GM21723 (cell line): Measurements from ENCODE around the gene PEX26.
"Not testable (repeated sequence)": the region's sequence is repeated elsewhere in the genome, so short reads cannot be mapped to it uniquely, and the experiment has no call there.

ENCODE experiments used
- ATAC-seq: cut with Tn5 transposase; IDR thresholded peaks from one replicate; pipeline ENCODE4 v1.9.1; 2021; ENCODE audit warnings: mild to moderate bottlenecking, moderate library complexity; ENCODE audit not compliant: unreplicated experiment

The PEX26 gene

DNA sequence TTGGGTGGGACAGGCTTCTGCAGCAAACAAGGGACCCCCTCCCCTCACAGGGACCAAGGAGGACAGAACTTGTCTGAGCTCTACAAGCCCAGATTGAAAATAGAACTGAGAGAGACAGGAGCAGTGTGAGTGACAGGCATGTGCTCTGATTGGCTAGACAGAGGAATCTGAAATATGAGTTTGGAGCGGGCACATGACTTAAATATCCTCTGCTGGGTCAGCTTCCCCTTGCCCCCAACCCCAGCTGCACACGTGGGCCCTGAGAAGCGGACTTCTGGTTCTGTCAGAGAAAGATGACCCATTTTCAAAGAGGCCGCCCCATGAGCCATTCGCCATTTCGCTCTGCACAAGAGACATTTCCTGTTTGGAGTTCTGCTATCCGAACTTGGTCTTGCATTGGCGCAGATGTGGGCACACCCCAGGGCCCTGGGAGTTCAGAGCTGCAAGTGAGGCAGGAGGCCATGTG is 38.1 kb downstream of the PEX26 start:
- no peak for ATAC-seq

DNA sequence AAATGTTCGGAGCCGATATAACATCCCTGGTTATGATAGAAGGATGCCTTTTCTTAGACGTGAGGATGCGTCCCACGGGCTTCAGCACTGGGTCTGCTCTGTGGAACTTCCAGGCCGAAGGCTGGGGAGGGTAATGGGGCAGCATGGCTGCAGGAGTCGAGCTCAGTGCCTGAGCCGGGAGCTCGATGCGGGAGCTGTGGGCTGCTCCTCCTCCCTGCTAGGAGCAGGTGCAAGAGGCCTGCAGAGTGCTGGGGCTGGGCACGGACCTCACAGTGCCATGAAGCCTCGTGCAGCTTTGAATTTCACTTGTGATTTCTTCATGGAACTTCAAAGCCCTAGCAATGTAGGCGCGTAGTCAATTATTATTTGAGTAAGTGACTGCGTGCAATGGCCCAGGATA is 38.8 kb downstream of the PEX26 start:
- no peak for ATAC-seq

GRCh38 chr22:18118345-18118915 is 40.6 kb downstream of the PEX26 start:
- ATAC-seq = no peak

GRCh38 chr22:18119409-18120110 is 41.8 kb downstream of the PEX26 start:
- ATAC-seq = no peak

- ATAC-seq = no peak
Measured at GRCh38 chr22:18120857-18121256, 43.1 kb downstream of the PEX26 start.

DNA sequence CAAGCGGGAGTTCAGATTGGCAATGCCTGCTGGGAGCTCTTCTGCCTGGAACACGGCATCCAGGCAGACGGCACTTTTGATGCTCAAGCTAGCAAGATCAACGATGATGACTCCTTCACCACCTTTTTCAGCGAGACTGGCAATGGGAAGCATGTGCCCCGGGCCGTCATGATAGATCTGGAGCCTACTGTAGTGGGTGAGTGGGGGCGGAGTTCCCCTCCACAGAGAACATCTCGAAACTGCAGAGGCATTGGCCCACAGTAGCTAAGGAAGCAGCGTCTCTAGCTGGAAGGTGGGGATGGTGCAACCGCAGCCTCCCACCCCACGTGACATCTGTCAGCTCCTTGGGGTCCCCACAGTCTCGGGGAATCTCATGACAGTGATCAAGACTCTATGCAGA is 43.7 kb downstream of the PEX26 start:
- ATAC-seq = no peak

DNA sequence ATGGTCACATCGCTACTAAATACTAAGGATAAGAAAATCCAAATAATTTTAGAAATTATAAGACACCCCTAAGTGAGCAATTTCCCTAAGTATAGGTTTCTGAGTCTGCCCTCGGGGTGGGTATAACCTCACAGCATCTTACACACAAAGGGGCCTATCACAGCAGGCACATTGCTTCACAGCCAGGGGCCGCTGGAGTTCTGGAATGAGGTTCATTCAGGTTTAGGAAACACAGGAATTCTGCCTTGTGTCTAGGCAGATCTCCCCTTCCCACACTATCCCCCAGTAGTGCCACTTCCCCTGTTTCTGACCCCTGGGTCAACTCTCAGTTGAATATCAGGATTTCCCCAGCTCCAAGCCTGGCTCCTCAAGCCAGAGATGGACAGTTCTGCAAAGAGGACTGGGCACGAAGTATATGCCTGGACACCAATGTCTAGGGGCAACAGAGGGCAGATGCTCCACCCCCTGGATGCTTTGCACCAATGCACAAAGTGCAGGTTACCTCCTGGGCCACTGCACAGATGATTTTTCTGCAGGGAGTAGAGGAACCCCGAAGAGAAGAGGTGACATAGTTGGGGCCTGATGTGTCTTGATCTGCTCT is 44.3 kb downstream of the PEX26 start:
- no peak for ATAC-seq

GRCh38 chr22:18123476-18124025 is 45.8 kb downstream of the PEX26 start:
- ATAC-seq = not testable (repeated sequence)

GRCh38 chr22:18126606-18127005 is 48.8 kb downstream of the PEX26 start:
- no peak for ATAC-seq

- ATAC-seq = no peak
Measured at GRCh38 chr22:18130018-18130417, 52.2 kb downstream of the PEX26 start.

- ATAC-seq = no peak
Measured at GRCh38 chr22:18130699-18131429, 53.1 kb downstream of the PEX26 start.

DNA sequence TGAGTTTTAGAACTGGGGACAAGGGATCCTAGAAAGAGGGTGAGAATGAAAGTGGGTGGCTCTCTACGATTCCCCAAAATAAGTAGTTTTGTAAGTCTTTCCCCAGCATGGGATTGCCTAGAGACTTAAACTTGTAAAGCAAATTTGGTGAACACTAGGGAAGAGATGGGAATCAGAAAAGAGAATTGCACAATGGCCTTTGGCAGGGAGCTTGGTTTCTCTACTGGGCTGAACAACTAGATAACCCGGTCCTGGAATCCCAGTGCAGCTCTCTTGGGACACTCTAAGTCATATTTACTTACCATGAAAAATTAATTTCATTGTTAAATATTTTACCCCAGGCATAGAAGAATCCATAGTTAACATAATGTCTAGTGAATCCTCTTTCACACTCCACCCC is 55.7 kb downstream of the PEX26 start:
- no peak for ATAC-seq

GRCh38 chr22:18136563-18137320 is 59.0 kb downstream of the PEX26 start:
- no peak for ATAC-seq

DNA sequence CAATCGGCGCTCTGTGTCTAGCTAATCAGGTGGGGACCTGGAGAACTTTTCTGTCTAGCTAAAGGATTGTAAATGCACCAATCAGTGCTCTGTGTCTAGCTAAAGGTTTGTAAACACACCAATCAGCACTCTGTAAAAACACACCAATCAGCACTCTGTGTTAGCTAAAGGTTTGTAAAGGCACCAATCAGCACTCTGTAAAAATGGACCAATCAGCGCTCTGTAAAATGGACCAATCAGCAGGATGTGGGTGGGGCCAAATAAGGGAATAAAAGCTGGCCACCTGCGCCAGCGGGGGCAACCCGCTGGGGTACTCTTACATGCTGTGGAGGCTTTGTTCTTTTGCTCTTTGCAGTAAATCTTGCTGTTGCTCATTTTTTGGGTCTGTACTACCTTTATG is 63.2 kb downstream of the PEX26 start:
- not testable (repeated sequence) for ATAC-seq

DNA sequence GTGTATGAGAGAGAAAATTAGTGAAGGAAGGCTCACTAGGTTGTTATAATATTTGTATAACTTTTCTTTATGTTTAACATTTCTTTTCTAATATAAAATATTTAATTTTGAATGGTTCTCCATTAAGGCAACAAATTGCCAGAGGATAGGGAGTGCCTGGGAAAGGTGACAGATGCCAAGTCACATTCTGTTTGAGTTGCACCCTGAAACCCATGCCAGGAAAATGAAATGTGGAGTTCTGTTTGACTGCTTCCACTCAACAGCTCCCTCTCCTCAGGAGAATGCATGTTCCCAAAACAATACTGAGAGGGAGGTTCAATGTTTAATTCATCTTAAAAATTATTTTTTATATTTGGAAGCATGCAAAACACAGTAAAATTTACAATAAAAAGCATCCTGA is 66.3 kb downstream of the PEX26 start:
- ATAC-seq = no peak

- ATAC-seq = no peak
Measured at GRCh38 chr22:18145676-18146388, 68.0 kb downstream of the PEX26 start.

DNA sequence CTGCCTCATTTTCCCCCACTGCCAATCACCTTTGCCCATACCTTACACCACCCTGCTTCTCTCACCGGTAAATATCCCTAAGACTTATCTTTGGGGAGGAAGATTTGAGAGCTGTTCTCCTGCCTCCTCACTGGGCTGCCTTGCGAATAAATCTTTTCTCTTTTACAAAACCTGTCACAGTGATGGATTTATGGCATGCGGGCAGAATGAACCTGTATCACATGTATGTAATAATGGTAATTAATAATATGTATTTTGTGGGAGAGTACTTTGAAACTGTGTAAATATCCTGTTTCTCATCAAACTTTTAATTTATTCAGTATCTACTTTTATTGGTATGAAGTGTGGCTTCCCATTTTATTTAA is 68.6 kb downstream of the PEX26 start:
- ATAC-seq = no peak

DNA sequence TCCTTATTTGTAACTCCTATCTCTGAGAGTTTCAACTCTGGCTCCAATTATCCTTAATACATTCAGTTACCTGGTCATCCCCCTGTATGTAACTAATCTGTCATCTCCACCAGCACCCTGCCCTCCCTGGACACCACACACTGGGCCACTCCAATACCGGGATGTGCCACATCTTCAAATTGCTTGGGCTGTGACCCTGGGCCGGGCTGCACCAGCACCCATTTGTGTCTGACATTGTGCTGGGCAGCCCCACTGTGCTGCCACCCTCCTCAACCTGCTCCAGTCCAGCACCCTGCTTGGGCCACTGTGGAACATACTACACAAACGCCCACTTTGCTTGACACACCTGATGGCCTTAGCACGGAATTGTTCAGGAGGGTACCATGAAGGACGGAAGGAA is 70.0 kb downstream of the PEX26 start:
- ATAC-seq = no peak

DNA sequence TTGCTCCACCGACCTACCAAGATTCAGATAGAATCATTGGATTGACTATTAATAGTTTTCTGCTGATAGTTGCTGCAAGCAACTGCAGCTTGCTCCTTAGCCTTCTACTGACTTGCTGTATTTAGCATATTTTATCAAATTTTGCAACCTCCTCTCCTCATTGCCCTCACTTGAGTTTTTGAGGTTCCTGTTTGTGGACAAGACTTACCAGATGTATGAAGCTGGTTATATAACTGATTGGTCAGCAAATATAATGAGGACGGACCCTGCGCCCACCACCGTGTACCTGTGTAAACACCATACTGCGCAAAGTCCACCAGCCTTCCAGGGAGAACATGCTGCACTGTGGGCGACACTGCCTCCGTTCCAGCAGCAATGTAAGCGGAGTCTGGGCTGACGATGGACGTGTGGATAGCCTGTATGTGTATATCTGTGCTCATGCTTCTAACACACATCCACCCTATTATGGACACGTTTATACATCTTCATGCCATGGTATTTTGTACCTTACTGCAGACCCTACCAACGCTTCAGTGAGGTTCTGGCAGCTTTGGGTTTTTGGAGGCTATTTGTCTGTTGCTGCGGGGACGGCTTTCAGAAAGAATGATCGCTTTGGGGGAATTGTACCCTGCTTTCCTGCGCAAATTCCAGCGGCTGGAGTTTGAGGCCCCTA is 70.6 kb downstream of the PEX26 start:
- no peak for ATAC-seq

DNA sequence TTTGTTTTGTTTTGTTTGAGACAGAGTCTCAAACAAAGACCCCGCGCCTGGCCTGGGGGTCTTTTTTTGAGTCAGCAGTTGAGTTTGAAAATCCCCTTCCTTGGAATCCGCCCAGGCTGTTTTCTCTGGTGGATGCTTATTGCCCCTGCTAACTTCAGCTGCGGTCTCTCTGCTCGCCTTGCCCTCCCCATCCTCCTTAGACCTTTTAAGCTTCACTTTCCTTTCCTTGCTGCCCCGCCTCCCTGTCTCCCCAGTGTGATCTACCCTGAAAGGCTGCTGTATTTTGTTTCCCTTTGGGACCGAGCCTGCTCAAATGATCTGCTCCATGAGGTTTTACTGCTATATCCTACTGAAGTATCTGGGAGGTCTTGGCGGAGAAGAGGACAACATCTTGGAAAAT is 74.7 kb downstream of the PEX26 start:
- ATAC-seq = no peak
